Neural progenitor cell (in vitro differentiated cells): ENCODE data around the gene CERS4. TPM values are rescaled to one million over a fixed set of nuclear protein-coding genes. Genes with fewer than 3 reads are reported as not detected.
A peak's percentile ranks its signal among the peaks of the same experiment; 100 is the strongest.

Source experiments
- DNase-seq: peaks from one replicate; pipeline ENCODE4 v3.0.0-alpha.2; 2016; ENCODE audit warnings: low spot score
- H2AFZ ChIP-seq: fragments of 200-600 bp; sonication (generic); replicated peaks from 2 replicates; pipeline ENCODE4 v1.6.1; 2016; ENCODE audit warnings: antibody characterized with exemption
- H3F3A ChIP-seq: fragments of 200-600 bp; sonication (generic); 2 replicates; pipeline ENCODE4 v1.6.1; 2016; ENCODE audit warnings: antibody characterized with exemption, low read depth
- H3K27ac ChIP-seq: fragments of 200-600 bp; sonication (generic); 2 replicates; pipeline ENCODE4 v1.5.1; 2016; ENCODE audit warnings: mild to moderate bottlenecking
- H3K27me3 ChIP-seq: fragments of 200-600 bp; sonication (generic); 2 replicates; pipeline ENCODE4 v1.6.1; 2016; ENCODE audit warnings: mild to moderate bottlenecking, moderate library complexity
- H3K36me3 ChIP-seq: fragments of 200-600 bp; sonication (generic); 2 replicates; pipeline ENCODE4 v1.5.1; 2016
- H3K4me1 ChIP-seq: fragments of 200-600 bp; sonication (generic); 2 replicates; pipeline ENCODE4 v1.6.1; 2016; ENCODE audit warnings: mixed run types
- H3K4me2 ChIP-seq: fragments of 200-600 bp; sonication (generic); 2 replicates; pipeline ENCODE4 v1.6.1; 2016
- H3K4me3 ChIP-seq: fragments of 200-600 bp; sonication (generic); 2 replicates; pipeline ENCODE4 v1.5.1; 2016
- H3K79me2 ChIP-seq: fragments of 200-600 bp; sonication (generic); 2 replicates; pipeline ENCODE4 v1.6.1; 2016; ENCODE audit warnings: low read depth
- H3K9ac ChIP-seq: fragments of 200-600 bp; sonication (generic); 2 replicates; pipeline ENCODE4 v1.6.1; 2016
- H3K9me3 ChIP-seq: fragments of 200-600 bp; sonication (generic); 2 replicates; pipeline ENCODE4 v1.5.1; 2016; ENCODE audit warnings: low read depth
- H4K20me1 ChIP-seq: fragments of 200-600 bp; sonication (generic); 2 replicates; pipeline ENCODE4 v1.6.1; 2016; ENCODE audit warnings: low read depth
- H3K27ac Mint-ChIP-seq: 3 replicates; pipeline ENCODE4 v1.8.0; 2021; ENCODE audit warnings: mixed read lengths
- H3K27me3 Mint-ChIP-seq: 2 replicates; pipeline ENCODE4 v1.8.0; 2022; ENCODE audit warnings: low read depth, mild to moderate bottlenecking, inconsistent platforms, moderate library complexity, mixed read lengths; ENCODE audit not compliant: insufficient read depth
- H3K36me3 Mint-ChIP-seq: 3 replicates; pipeline ENCODE4 v1.8.0; 2021; ENCODE audit warnings: mixed read lengths
- H3K4me1 Mint-ChIP-seq: 3 replicates; pipeline ENCODE4 v1.8.0; 2021; ENCODE audit warnings: mixed read lengths
- H3K4me3 Mint-ChIP-seq: 3 replicates; pipeline ENCODE4 v1.8.0; 2021; ENCODE audit warnings: mild to moderate bottlenecking, moderate library complexity, mixed read lengths
- H3K9me3 Mint-ChIP-seq: 3 replicates; pipeline ENCODE4 v1.8.0; 2020; ENCODE audit warnings: mixed read lengths
- CTCF ChIP-seq: fragments of 200-600 bp; sonication (generic); IDR thresholded peaks from 2 replicates; pipeline ENCODE4 v1.5.1; 2017; ENCODE audit warnings: antibody characterized with exemption, mild to moderate bottlenecking
- EZH2 ChIP-seq: fragments of 200-600 bp; sonication (generic); IDR thresholded peaks from 2 replicates; pipeline ENCODE4 v1.6.1; 2017; ENCODE audit warnings: antibody characterized with exemption, mild to moderate bottlenecking, moderate library complexity
- EZH2phosphoT487 ChIP-seq: fragments of 200-600 bp; sonication (generic); IDR thresholded peaks from 2 replicates; pipeline ENCODE4 v1.6.1; 2017; ENCODE audit warnings: antibody characterized with exemption
- total RNA-seq: library from RNA; depleted of rRNA; stranded (reverse); fragments of >200 nt; gene quantifications from 2 replicates; pipeline ENCODE4 v1.2.3, GENCODE V29; 2015; ENCODE audit warnings: low replicate concordance

Gene CERS4
- total RNA-seq, 1 donor from 2014 or later: 34.1 TPM

DNA sequence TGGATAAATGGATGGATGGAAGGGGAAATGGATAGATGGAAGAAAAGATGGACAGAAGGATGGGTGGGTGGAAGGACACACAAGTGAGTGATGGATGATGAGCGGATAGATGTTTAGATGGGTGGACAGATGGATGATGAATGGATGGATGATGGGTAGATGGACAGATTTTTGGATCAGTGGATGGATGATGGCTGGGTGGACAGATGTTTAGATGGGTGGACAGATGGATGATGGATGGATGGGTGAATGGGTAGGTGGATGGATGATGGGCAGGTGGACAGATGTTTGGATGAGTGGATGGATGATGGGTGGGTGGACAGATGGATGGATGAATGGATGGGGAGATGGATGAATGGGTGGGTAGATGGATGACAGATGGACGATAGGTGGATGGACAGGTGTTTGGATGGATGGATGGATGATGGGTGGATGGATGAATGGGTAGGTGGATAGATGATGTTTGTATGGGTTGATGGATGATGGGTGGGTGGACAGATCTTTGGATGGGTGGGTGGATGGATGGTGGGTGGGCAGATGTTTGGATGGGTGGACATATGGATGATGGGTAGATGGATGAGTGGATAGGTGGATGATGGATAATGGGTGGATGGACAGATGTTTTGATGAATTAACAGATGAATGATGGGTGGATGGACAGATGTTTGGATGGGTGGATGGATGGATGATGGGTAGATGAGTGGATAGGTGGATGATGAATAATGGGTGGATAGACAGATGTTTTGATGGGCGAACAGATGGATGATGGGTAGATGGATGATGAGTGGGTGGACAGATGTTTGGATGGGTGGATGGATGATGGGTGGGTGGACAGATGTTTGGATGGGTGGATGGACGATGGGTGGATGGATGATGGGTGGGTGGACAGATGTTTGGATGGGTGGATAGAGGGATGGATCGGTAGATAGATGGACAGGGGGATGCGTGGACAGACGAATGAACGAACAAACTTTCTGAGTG, 39.5 kb downstream of the CERS4 start:
- peaks cover 3% of the 10 kb centered on the region for H3K9me3 Mint-ChIP-seq
- Histone ChIP-seq H3K27ac (no peak overlapping the region), H3K9ac (no peak overlapping the region), H3K4me3 (no peak overlapping the region), H3K36me3 (no peaks in the 10 kb centered on the region), H3K27me3 (no peaks in the 10 kb centered on the region), H3K4me1 (no peaks in the 10 kb centered on the region), H2AFZ (no peak overlapping the region), H3K79me2 (no peaks in the 10 kb centered on the region), H3K4me2 (no peak overlapping the region), H3F3A (peaks cover 9% of the 10 kb centered on the region), H3K9me3 (no peaks in the 10 kb centered on the region), H4K20me1 (no peaks in the 10 kb centered on the region)
- peaks cover 10% of the 10 kb centered on the region for H3K36me3 Mint-ChIP-seq
- no peak overlapping the region for H3K27ac Mint-ChIP-seq
- no peak for DNase-seq
- H3K4me3 Mint-ChIP-seq: no peak overlapping the region
- no peak for TF ChIP-seq CTCF
- peaks cover 5% of the 10 kb centered on the region for H3K27me3 Mint-ChIP-seq
- H3K4me1 Mint-ChIP-seq: peaks cover 5% of the 10 kb centered on the region

DNA sequence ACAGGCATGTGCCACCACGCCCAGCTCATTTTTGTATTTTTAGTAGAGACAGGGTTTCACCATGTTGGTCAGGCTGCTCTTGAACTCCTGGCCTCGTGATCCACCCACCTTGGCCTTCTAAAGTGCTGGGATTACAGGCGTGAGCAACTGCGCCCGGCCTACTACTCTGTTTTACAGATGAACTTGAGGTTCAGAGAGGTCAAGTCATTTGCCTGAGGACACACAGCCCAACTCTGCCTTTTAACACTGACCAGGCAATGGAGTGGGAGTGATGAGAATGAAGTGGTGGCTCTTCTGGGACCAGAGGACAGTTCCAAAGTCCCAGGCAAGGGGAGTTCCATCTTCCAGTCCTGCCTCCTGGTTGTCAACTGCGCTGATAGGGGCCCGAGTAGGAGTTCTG, 41.4 kb downstream of the CERS4 start:
- H3K9me3 ChIP-seq: no peaks in the 10 kb centered on the region
- no peak overlapping the region for H3K9ac ChIP-seq
- H3K9me3 Mint-ChIP-seq: no peaks in the 10 kb centered on the region
- no peak overlapping the region for H3K4me3 ChIP-seq
- H3F3A ChIP-seq: peaks cover 9% of the 10 kb centered on the region
- H3K27ac Mint-ChIP-seq: no peak overlapping the region
- H3K4me1 ChIP-seq: no peaks in the 10 kb centered on the region
- no peak overlapping the region for H2AFZ ChIP-seq
- no peaks in the 10 kb centered on the region for H3K27me3 ChIP-seq
- H3K4me2 ChIP-seq: no peak overlapping the region
- peaks cover 2% of the 10 kb centered on the region for H3K4me1 Mint-ChIP-seq
- peaks cover 2% of the 10 kb centered on the region for H3K27me3 Mint-ChIP-seq
- no peak for DNase-seq
- H3K36me3 ChIP-seq: no peaks in the 10 kb centered on the region
- no peaks in the 10 kb centered on the region for H4K20me1 ChIP-seq
- H3K36me3 Mint-ChIP-seq: peaks cover 7% of the 10 kb centered on the region
- no peak for TF ChIP-seq EZH2phosphoT487
- no peak for TF ChIP-seq CTCF
- TF ChIP-seq EZH2: no peak
- H3K4me3 Mint-ChIP-seq: no peak overlapping the region
- H3K79me2 ChIP-seq: no peaks in the 10 kb centered on the region
- H3K27ac ChIP-seq: no peak overlapping the region

- Histone ChIP-seq H3K4me2 (no peak overlapping the region), H3K27me3 (no peaks in the 10 kb centered on the region), H3K4me1 (no peaks in the 10 kb centered on the region), H3K9ac (no peak overlapping the region), H3K4me3 (no peak overlapping the region), H3K36me3 (no peaks in the 10 kb centered on the region), H3F3A (peaks cover 9% of the 10 kb centered on the region), H4K20me1 (no peaks in the 10 kb centered on the region), H2AFZ (no peak overlapping the region), H3K27ac (peak overlapping the region; percentile 53), H3K79me2 (no peaks in the 10 kb centered on the region), H3K9me3 (no peaks in the 10 kb centered on the region)
- Mint-ChIP-seq H3K27me3 (peaks cover 2% of the 10 kb centered on the region), H3K36me3 (peaks cover 11% of the 10 kb centered on the region), H3K4me1 (peaks cover 2% of the 10 kb centered on the region), H3K9me3 (no peaks in the 10 kb centered on the region), H3K4me3 (no peak overlapping the region), H3K27ac (no peak overlapping the region)
- TF ChIP-seq CTCF: no peak
- no peak for TF ChIP-seq EZH2phosphoT487
- TF ChIP-seq EZH2: no peak
- no peak for DNase-seq
These were observed 41.9 kb downstream of the CERS4 start for GRCh38 chr19:8251025-8251472.
